Right kidney (tissue), 1 donor: ENCODE results near the gene SLC22A7.
"Not testable (repeated sequence)": the region's sequence is repeated elsewhere in the genome, so short reads cannot be mapped to it uniquely, and the experiment has no call there.

Experiments
- DNase-seq: peaks from one replicate; pipeline ENCODE4 v3.0.0-alpha.2; 2016

The SLC22A7 gene

DNA sequence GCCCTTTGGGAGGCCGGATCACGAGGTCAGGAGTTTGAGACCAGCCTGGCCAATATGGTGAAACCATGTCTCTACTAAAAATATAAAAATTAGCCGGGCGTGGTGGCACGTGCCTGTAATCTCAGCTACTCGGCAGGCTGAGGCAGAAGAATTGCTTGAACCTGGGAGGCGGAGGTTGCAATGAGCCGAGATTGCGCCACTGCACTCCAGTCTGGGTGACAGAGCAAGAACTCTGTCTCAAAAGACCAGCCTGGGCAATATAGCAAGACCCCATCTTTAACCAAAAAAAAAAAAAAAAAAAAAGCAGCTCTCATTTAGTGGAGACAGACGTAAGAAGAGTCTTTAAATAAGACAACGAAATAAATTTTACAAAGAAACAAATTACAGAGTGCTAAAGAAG lies 48.2 kb downstream of the SLC22A7 start:
- not testable (repeated sequence) for DNase-seq

DNA sequence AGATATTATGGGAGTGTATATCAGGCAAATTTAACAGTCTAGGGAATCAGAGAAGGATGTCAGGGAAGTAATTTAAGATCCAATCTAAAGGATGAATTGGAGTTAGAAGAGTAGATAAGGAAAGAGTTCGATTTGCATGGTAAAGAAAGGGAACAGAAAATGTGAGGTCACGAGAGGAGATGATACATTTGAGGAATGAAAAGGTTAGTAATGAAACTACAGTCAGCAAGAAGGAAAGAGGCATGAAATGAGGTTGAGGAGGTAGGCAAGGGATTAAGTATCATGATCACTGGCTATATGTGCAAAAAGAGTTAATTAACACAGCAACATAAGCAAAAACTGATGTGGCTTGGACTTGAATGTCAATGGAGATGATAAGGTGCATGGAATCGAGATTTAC lies 49.0 kb downstream of the SLC22A7 start:
- DNase-seq = no peak

DNA sequence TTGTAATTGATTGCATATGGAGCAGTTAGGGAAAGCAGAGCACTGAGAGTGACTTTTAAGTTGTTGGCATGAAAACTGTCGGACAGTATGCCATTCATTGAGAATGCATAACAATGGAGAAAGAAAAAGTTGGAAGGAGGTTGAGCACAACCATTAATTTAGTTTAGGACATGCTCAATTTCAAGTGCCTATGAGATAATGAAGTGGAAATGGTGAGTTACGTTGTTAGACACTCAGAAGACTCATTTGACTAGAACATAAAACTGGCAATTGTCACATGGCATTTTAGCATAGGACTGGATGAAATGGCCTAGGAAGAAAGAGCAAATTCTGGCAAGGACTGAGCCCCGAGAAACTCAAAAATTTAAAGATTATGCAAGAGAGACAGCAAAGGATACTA lies 49.4 kb downstream of the SLC22A7 start:
- DNase-seq = no peak

DNA sequence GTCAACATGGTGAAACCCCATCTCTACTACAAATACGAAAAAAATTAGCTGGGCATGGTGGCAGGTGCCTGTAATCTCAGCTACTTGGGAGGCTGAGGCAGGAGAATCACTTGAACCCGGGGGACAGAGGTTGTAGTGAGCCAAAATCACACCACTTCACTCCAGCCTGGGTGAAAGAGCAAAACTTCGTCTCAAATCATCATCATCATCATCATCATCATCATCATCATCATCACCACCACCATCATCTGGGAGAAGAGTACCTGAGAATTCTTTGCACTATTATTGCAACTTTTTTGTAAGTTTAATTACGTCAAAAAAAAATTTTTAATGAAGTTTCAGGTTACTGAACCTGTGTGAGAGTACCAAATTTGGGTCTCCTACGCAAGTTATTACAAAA lies 53.9 kb downstream of the SLC22A7 start:
- not testable (repeated sequence) for DNase-seq
